SK-N-SH treated with all-trans-retinoic acid at 6 μM for 48 hours (cell line): Measurements from ENCODE around the gene USHBP1.

Experiments used
- ARNTL ChIP-seq: fragments of 450-650 bp; formaldehyde crosslinking; IDR thresholded peaks from 2 replicates; pipeline ENCODE4 v1.5.0; 2020; ENCODE audit warnings: low read depth, mild to moderate bottlenecking, moderate library complexity, borderline replicate concordance
- SNAI2 ChIP-seq: fragments of 250-450 bp; sonication (Bioruptor Pico); IDR thresholded peaks from 2 replicates; pipeline ENCODE4 v1.5.0; 2020; ENCODE audit warnings: mild to moderate bottlenecking, moderate library complexity
- ZFP3 ChIP-seq: fragments of 250-450 bp; sonication (Bioruptor Pico); IDR thresholded peaks from 2 replicates; pipeline ENCODE4 v1.5.0; 2020; ENCODE audit warnings: mild to moderate bottlenecking, moderate library complexity
- ZFP30 ChIP-seq: fragments of 450-650 bp; formaldehyde crosslinking; IDR thresholded peaks from 2 replicates; pipeline ENCODE4 v1.5.0; 2022; ENCODE audit warnings: mild to moderate bottlenecking, moderate library complexity
- ZNF70 ChIP-seq: fragments of 450-650 bp; formaldehyde crosslinking; IDR thresholded peaks from 2 replicates; pipeline ENCODE4 v1.5.0; 2020; ENCODE audit warnings: mild to moderate bottlenecking, moderate library complexity
- ZNF8 ChIP-seq: fragments of 450-650 bp; formaldehyde crosslinking; IDR thresholded peaks from 2 replicates; pipeline ENCODE4 v1.5.0; 2020; ENCODE audit warnings: mild to moderate bottlenecking, moderate library complexity
- TF ChIP-seq, protein P1 (sequence below): fragments of 250-450 bp; sonication (Bioruptor Pico); IDR thresholded peaks from 2 replicates; pipeline ENCODE4 v1.8.0; 2020; ENCODE audit warnings: mild to moderate bottlenecking, moderate library complexity, borderline replicate concordance

DNA sequence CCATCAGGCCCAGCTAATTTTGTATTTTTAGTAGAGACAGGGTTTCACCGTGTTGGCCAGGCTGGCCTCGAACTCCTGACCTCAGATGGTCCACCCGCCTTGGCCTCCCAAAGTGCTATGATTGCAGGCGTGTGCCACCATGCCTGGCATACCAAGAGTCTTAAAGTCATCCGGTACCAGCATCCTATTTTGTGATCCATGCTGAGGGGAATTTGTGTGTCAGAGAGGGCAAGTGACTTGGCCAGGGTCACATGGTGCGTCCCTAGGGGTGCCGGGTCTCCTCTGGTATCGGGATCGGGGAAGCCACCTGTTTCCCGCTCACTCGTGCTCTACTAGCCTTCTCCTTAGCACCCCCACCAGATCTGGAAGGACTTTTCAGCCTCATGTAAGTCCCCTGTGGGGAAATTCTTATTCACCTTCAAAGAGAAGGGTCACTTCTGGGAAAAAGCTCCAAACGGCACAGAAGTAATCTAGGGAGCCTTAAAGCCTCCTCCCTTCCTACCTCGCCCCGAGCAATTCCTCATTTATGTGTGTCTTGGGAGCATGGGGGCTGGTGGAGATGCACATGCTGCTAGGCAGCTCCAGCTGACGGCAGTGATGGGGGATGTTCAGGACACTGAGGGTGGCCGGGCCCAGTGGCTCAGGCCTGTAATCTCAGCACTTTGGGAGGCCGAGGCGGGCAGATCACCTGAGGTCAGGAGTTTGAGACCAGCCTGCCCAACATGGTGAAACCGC lies 11.1 kb upstream of the USHBP1 start:
- TF ChIP-seq ZFP3 (CRISPR knock-in tag) (no peak), ARNTL (CRISPR knock-in tag) (no peak), ZFP30 (CRISPR knock-in tag) (no peak), ZNF70 (CRISPR knock-in tag) (no peak), ZNF8 (CRISPR knock-in tag) (no peak), SNAI2 (CRISPR knock-in tag) (no peak)
- TF ChIP-seq, protein P1, sequence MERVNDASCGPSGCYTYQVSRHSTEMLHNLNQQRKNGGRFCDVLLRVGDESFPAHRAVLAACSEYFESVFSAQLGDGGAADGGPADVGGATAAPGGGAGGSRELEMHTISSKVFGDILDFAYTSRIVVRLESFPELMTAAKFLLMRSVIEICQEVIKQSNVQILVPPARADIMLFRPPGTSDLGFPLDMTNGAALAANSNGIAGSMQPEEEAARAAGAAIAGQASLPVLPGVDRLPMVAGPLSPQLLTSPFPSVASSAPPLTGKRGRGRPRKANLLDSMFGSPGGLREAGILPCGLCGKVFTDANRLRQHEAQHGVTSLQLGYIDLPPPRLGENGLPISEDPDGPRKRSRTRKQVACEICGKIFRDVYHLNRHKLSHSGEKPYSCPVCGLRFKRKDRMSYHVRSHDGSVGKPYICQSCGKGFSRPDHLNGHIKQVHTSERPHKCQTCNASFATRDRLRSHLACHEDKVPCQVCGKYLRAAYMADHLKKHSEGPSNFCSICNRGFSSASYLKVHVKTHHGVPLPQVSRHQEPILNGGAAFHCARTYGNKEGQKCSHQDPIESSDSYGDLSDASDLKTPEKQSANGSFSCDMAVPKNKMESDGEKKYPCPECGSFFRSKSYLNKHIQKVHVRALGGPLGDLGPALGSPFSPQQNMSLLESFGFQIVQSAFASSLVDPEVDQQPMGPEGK (CRISPR knock-in tag), result no peak
